IMR-90 (cell line): ENCODE data around the gene ABHD6.

Experiments
- CEBPB ChIP-seq: IDR thresholded peaks from 2 replicates; pipeline ENCODE4 v1.6.1; 2012; ENCODE audit warnings: low read depth, low read length, improper control_type of control experiment
- CTCF ChIP-seq: conservative IDR thresholded peaks from 2 replicates; pipeline ENCODE4 v1.5.1; 2012; ENCODE audit warnings: mild to moderate bottlenecking, low read depth, low read length, improper control_type of control experiment

- no peak for TF ChIP-seq CTCF
- TF ChIP-seq CEBPB: no peak
Measured at GRCh38 chr3:58270485-58270884, 32.9 kb downstream of the ABHD6 start.
